Cardiac muscle cell (in vitro differentiated cells and primary cell): ENCODE results near the gene NRXN2. TPM values are rescaled to one million over a fixed set of nuclear protein-coding genes. Genes with fewer than 3 reads are reported as not detected.

Experiments used
- DNase-seq, 2 donors: peaks; one replicate each; pipeline versions ENCODE4 v3.0.0 to v3.0.0-alpha.2; 2010 to 2017; ENCODE audit warnings: low read depth in 1 of 2, low spot score in 1 of 2
- H3K27ac ChIP-seq: fragments of 200-600 bp; sonication (generic); 2 replicates; pipeline ENCODE4 v1.5.1; 2016
- H3K27me3 ChIP-seq: fragments of 200-600 bp; sonication (generic); 2 replicates; pipeline ENCODE4 v1.6.0; 2016; ENCODE audit warnings: control low read depth
- H3K36me3 ChIP-seq: fragments of 200-600 bp; sonication (generic); 2 replicates; pipeline ENCODE4 v1.5.1; 2016; ENCODE audit warnings: control low read depth
- H3K4me1 ChIP-seq: fragments of 200-600 bp; sonication (generic); 2 replicates; pipeline ENCODE4 v1.8.1; 2017; ENCODE audit warnings: low read depth, mild to moderate bottlenecking, mixed run types
- H3K4me3 ChIP-seq: fragments of 200-600 bp; sonication (generic); 2 replicates; pipeline ENCODE4 v1.5.1; 2016; ENCODE audit warnings: mild to moderate bottlenecking
- H3K9me3 ChIP-seq: fragments of 200-600 bp; sonication (generic); 2 replicates; pipeline ENCODE4 v1.5.1; 2017; ENCODE audit warnings: low read depth, mild to moderate bottlenecking, control low read depth
- polyA plus RNA-seq: library from polyadenylated mRNA; unstranded; fragments of >200 nt; fragmentation: Nextera tagmentation; extraction: Ambion mirVana; gene quantifications from 2 replicates; pipeline ENCODE4 v1.2.1, GENCODE V29; 2016
- total RNA-seq: library from RNA; depleted of rRNA; stranded (reverse); fragments of >200 nt; gene quantifications from 2 replicates; pipeline ENCODE4 v1.2.3, GENCODE V29; 2016
- TF ChIP-seq, protein P1 (sequence below): IDR thresholded peaks from 2 replicates; pipeline ENCODE4 v1.5.1; 2012; ENCODE audit warnings: low read depth, mild to moderate bottlenecking, low read length

NRXN2 gene
- total and polyA plus RNA-seq, 2 experiments from 2014 or later: 1.2 to 1.3 TPM

- Histone ChIP-seq H3K27me3 (no peaks in the 10 kb centered on the region), H3K9me3 (no peaks in the 10 kb centered on the region), H3K27ac (peak overlapping the region; percentile 13), H3K4me3 (no peak overlapping the region), H3K4me1 (peaks cover 22% of the 10 kb centered on the region), H3K36me3 (peaks cover 91% of the 10 kb centered on the region)
- no peak for DNase-seq
- TF ChIP-seq, protein P1, sequence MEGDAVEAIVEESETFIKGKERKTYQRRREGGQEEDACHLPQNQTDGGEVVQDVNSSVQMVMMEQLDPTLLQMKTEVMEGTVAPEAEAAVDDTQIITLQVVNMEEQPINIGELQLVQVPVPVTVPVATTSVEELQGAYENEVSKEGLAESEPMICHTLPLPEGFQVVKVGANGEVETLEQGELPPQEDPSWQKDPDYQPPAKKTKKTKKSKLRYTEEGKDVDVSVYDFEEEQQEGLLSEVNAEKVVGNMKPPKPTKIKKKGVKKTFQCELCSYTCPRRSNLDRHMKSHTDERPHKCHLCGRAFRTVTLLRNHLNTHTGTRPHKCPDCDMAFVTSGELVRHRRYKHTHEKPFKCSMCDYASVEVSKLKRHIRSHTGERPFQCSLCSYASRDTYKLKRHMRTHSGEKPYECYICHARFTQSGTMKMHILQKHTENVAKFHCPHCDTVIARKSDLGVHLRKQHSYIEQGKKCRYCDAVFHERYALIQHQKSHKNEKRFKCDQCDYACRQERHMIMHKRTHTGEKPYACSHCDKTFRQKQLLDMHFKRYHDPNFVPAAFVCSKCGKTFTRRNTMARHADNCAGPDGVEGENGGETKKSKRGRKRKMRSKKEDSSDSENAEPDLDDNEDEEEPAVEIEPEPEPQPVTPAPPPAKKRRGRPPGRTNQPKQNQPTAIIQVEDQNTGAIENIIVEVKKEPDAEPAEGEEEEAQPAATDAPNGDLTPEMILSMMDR: no peak
Measured at GRCh38 chr11:64768300-64768694, 45.3 kb upstream of the NRXN2 start.

DNA sequence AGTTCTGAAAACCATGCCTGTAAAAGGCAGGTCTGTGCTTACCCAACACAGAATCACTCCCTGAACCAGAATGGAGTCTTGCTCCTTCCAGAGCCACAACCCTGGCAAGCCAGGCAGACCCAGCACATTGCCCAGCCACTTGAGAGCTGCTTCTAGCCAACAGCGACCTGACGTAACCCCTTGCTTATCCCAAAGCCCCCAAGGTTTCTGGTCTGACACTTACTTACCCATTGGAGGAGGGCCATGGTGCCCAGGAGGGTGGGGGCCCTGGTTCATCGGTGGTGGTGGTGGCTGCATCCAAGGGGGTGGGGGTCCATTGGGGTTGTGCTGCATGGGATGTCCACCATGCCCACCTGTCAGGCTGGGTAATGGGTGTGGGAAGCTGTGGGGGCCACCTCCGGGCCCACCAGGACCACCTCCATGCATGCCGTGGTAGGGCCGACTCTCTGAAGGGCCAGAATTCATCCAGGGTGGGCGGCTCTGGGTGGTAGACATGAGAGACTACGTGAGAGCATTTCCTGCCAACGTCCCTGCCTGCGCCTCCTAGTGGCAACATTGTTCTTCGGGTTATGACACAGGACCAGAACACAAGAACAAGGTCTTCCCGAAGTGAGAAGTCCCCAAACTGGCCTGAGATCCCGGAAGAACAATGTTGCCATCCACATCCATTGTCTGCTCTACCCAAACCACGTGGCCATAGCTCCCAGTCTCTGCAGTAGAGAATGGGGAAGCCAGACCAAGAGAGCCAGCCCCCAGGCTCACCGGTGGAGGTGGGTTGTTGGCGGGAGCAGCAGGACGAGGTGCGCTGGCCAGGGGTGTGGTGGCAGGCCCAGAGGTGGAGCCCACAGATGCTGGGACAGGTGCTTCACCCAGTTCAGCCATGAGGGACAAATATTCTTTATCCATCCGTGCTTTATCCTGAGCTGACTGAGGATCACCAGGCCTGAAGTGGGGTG lies 44.6 kb upstream of the NRXN2 start:
- TF ChIP-seq, protein P1: peak; percentile 80
- peak overlapping the region; percentile 15 for H3K27ac ChIP-seq
- peaks cover 84% of the 10 kb centered on the region for H3K36me3 ChIP-seq
- peaks cover 28% of the 10 kb centered on the region for H3K4me1 ChIP-seq
- DNase-seq: peak; percentile 82 to 86
- H3K27me3 ChIP-seq: no peaks in the 10 kb centered on the region
- no peaks in the 10 kb centered on the region for H3K9me3 ChIP-seq
- H3K4me3 ChIP-seq: no peak overlapping the region

GRCh38 chr11:64766881-64767280 lies 43.9 kb upstream of the NRXN2 start:
- Histone ChIP-seq H3K4me3 (no peak overlapping the region), H3K4me1 (peaks cover 32% of the 10 kb centered on the region), H3K36me3 (peaks cover 77% of the 10 kb centered on the region), H3K27ac (peak overlapping the region; percentile 15), H3K9me3 (no peaks in the 10 kb centered on the region), H3K27me3 (no peaks in the 10 kb centered on the region)
- DNase-seq: no peak
- TF ChIP-seq, protein P1: no peak

- no peaks in the 10 kb centered on the region for H3K27me3 ChIP-seq
- H3K27ac ChIP-seq: peak overlapping the region; percentile 90
- peaks cover 68% of the 10 kb centered on the region for H3K36me3 ChIP-seq
- H3K4me1 ChIP-seq: peaks cover 33% of the 10 kb centered on the region
- TF ChIP-seq, protein P1: no peak
- H3K4me3 ChIP-seq: no peak overlapping the region
- H3K9me3 ChIP-seq: no peaks in the 10 kb centered on the region
- DNase-seq: no peak
Measured at GRCh38 chr11:64765851-64766665, 43.1 kb upstream of the NRXN2 start.

DNA sequence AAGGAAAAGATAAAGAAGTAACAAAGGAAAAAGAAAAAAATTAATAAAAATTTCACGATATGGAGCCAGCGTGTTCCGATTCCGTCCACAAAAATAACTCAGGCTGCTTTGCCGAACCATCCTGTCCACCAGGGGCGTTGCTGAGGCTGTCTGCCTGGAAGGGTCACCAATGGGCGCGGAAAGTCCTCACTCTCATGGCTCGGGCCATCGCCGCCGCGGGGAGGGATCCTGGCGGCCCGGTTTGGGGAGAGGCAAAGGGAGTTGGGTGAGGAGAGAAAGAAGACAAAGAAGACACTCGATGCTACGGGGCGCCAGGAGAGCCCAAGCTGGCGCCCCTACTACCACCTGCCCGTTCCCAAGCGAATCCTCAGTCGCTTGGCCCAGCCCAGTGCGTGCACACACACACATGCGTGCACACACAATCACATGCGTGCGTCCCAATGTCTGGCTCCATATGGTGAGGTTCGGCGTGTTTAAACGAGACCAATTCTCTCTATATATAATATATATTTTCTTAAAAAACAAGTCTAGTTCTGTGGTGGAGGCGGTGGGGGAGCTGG lies 42.4 kb upstream of the NRXN2 start:
- TF ChIP-seq, protein P1: no peak
- Histone ChIP-seq H3K36me3 (peaks cover 61% of the 10 kb centered on the region), H3K9me3 (no peaks in the 10 kb centered on the region), H3K4me3 (no peak overlapping the region), H3K4me1 (peaks cover 40% of the 10 kb centered on the region), H3K27ac (peak overlapping the region; percentile 90), H3K27me3 (no peaks in the 10 kb centered on the region)
- DNase-seq: no peak
